ENCODE results near the gene ABCC2.
"Not testable (repeated sequence)": the region's sequence is repeated elsewhere in the genome, so short reads cannot be mapped to it uniquely, and the experiment has no call there.

ABCC2 gene

GRCh38 chr10:99809931-99810615 lies 27.6 kb downstream of the ABCC2 start:
- no peak for DNase-seq

DNA sequence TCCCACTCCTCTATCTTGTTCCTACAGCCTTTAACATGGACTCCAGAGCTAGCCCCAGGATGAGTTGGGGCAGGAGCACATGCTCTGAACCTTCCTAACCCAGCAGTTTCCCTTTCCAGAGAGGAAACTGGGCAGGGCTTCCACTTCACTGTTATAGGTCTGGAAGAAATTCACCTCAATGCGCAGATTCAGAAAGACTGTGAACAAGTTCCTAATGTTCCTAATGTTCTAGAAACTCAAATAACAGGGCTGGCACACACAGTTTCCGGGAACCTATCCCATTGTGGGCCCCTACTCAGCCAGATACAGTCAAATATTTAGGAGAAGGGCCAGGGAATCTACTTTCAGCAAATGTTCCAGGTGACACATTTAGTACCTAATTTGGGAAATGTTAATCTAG lies 29.7 kb downstream of the ABCC2 start:
- no peak for DNase-seq

DNA sequence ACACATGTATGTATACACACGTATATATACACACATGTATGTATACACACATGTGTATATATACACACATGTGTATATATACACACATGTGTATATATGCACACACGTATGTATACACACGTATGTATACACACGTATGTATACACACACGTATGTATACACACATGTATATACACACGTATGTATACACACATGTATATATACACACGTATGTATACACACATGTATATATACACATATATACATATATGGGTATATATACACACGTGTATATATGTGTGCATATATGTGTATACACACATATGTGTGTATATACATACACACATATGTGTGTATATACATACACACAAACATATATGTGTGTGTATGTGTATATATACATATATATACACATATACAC lies 31.7 kb downstream of the ABCC2 start:
- no peak for DNase-seq

- DNase-seq, result no peak
Observed at GRCh38 chr10:99815621-99816020, 33.2 kb downstream of the ABCC2 start.

DNA sequence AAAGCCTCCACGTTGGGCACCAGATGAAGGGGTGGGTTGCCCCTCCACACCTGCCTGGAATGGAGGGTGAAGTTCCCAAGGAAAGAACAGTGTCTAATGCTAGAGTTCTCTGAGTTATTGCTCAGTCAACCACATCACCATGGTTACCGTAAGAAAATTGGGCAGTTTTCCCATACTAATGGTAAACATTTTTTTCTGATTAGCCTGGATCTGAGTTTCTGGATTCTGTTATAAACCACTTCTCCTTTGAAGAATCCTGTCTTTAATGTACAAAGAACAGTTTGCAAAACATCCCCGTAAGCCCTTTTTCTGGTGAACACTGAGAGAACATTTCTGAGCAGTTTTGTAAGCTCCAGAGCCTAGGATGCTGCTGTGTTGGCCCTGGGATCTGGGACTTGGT lies 45.5 kb downstream of the ABCC2 start:
- no peak for DNase-seq

DNA sequence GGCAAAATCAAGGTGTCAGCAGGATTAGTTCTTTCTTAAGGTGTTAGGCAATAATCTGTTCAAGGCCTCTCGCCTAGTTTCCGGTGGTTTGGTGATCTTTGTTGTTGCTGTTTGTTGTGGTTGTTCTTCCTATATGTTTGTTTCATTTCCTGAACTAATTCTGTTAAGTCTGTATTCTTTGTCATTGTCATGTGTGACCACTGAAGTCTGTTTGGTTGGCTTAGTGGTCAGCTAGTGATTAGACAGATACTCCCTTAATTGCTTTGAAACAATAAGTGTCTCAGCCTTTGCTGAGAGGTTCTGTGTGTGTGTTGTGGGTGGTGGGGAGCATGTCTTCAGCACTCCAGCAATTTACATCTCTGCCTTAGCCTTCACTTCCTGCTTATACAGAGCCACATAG lies 46.0 kb downstream of the ABCC2 start:
- DNase-seq, result no peak

- no peak for DNase-seq
Observed at GRCh38 chr10:99832439-99832838, 50.0 kb downstream of the ABCC2 start.

GRCh38 chr10:99834410-99834809 lies 52.0 kb downstream of the ABCC2 start:
- DNase-seq, result no peak

GRCh38 chr10:99835947-99836346 lies 53.5 kb downstream of the ABCC2 start:
- DNase-seq, result no peak

- DNase-seq, result no peak
Observed at GRCh38 chr10:99836711-99837110, 54.3 kb downstream of the ABCC2 start.

DNA sequence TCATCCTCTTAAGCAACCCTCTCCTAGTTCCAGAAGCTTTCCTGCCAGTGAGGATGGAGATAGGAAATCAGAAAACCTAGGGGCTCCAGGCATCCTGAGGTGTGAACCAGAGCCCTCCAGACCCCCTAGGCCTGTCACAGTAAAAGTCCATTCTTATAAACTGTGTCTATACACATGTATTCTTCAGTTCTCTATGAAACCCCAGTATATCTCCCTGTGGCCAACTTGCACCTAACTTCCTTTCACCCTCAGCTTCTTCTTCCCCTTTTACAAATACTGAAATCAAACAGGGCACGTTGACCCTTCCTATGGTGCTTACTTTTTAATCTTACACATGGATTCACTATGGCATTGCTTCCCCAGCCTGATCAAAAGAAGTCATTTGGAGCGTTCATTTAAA lies 58.4 kb downstream of the ABCC2 start:
- not testable (repeated sequence) for DNase-seq

GRCh38 chr10:99841746-99842145 lies 59.3 kb downstream of the ABCC2 start:
- no peak for DNase-seq

GRCh38 chr10:99843310-99843709 lies 60.9 kb downstream of the ABCC2 start:
- DNase-seq, result no peak

- peak in 1 of 2 experiments; percentile 29 for DNase-seq
Observed at GRCh38 chr10:99844433-99844955, 62.1 kb downstream of the ABCC2 start.

GRCh38 chr10:99845837-99846382 lies 63.5 kb downstream of the ABCC2 start:
- DNase-seq, result peak; percentile 94

DNA sequence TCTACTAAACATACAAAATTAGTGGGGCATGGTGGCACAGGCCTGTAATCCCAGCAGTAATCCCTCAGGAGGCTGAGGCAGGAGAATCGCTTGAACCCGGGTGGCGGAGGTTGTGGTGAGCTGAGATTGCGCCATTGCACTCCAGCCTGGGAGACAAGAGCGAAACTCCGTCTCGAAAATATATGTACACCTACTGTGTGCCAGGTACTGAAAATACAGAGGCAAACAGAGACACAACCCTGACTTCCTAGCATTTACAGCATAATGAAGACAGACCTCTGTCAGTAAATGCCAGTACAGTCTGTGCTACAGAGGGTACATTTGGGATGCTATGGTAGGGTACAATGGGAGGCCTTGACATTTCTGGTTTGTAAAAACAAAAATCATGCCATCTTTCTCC lies 66.6 kb downstream of the ABCC2 start:
- DNase-seq, result no peak

DNA sequence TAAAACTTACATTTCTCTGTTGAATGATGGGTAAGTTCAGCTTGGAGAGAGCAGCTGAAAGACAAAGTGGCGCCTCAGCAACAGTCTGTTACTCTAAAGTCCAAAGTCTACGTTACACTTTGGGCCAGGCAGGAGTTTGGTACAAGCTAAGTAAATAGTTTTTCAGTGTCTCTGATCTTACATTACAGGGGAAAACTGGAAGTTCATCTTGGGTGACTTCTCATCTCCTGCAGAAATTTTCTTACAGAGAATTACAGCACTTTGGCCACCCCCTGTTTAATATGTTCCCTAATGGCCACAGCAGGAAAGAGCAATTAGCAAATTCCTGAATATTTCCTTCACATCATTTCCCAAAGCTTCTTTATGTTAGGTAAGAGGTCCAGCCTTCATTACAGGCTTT lies 67.1 kb downstream of the ABCC2 start:
- no peak for DNase-seq

DNA sequence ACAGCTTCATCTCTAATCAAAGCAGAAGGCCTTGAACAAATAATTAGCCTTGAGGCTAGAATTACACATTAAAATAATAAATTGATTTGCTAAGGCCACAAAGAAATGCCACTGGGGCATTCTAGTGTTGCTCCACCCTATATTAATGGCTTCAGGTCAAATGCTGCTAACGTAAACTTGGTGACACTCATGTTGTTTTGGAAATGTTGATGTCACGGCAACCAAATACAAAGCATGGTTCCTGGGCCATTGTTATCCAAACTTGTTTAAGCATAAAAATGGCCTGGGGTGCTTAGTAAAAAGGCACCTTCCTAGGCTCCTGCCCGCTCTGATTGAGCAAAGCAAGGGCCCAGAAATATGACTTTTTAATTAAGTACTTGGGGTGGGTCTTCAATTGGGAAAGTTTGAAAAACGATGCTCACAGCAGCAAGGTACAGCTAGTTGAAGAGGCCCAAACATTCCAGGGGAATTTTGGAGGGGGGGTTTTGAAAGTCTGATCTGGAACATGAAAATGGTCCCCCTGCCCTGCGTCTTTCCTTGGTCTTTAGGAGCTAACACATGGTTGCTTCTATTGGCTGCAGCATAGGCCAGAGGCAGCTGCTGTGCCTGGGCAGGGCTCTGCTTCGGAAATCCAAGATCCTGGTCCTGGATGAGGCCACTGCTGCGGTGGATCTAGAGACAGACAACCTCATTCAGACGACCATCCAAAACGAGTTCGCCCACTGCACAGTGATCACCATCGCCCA lies 67.8 kb downstream of the ABCC2 start:
- DNase-seq, result no peak

- no peak for DNase-seq
Observed at GRCh38 chr10:99850767-99851340, 68.4 kb downstream of the ABCC2 start.

DNA sequence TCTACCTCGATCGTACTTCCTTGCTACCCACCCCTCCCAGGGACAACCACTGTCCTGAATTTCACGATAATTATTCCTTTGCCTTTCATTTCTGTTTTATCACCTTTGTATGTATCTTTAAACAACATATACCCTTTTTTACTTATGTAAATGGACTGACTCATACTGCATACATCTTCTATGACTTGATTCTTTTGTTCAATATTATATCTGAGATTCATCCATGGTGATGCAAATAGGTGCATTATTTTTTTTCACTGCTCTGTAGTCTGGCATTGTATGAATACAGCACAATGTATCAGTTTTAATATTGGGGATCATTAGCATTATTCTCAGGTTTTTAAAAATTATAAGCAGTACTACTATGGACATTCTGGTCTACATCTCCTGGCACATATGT lies 69.4 kb downstream of the ABCC2 start:
- no peak for DNase-seq

- DNase-seq, result no peak
Observed at GRCh38 chr10:99852481-99853213, 70.2 kb downstream of the ABCC2 start.

GRCh38 chr10:99853655-99854054 lies 71.2 kb downstream of the ABCC2 start:
- DNase-seq, result no peak

DNA sequence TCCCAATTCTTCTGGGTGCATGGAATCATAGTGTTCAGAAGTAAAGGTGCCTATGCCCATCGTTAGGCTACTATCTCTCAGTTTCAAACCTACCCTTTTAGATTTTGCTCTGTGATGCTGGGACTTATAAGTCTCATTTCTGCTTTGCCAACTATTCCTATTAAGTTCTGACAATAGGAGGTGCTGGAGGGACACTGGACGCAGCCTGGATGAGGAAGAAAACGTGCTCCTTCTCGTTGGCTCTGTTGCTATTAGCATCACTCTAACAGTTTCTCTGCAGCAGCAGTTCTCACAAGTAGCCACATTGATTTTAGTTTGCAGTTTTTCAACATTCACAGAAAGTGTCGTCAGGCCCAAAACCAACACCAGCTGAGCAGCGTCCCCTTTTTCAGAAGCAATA lies 72.4 kb downstream of the ABCC2 start:
- DNase-seq, result peak; percentile 23 to 36

Measured in Kasumi-1 (cell line).